ENCODE measurements around the gene CPLX1.

DNA sequence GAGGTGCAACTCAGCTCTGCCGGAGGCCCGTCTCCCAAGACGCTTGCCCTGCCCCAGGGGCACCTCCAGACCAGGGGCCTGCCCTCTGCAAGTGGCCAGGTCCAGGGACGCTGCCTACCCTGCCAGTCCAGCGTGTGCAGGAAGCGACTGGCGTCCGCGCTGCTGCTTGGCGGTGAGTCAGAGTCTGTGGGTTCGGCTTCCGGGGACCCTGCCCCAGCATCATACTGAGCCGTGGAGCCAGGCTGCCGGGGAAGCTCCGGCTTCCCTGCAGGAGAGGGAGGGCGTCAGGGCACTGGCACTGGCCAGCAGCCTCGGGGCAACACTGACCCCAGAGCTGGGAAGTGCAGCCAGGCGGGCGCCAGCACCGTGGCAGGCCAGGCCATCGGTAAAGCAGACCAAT is 42.5 kb upstream of the CPLX1 start:
- TF ChIP-seq CTCF (IDR thresholded peaks at IDR 0.05) (no peak), POLR2A (IDR thresholded peaks at IDR 0.05) (no peak)

Data from adrenal gland (tissue), 5 donors.